Kidney (tissue), 14 donors: Measurements from ENCODE around the gene HNRNPH3. TPM values are rescaled to one million over a fixed set of nuclear protein-coding genes. Genes with fewer than 3 reads are reported as not detected.

ENCODE experiments used
- DNase-seq, 5 donors: peaks; one replicate each; pipeline ENCODE4 v3.0.0-alpha.2; 2013 to 2020
- FAIRE-seq: peaks from 2 replicates; lab custom pipeline; 2012; peaks lifted over from hg19 to GRCh38; lab: Jason Lieb, UNC
- H3K27ac ChIP-seq, 2 donors: one replicate each; pipeline ENCODE4 v1.7.0; 2013; ENCODE audit warnings: low read depth in 2 of 2, low read length in 2 of 2, inconsistent platforms in 1 of 2
- H3K27me3 ChIP-seq: one replicate; pipeline ENCODE4 v1.7.1; 2013; ENCODE audit warnings: low read length, inconsistent platforms; ENCODE audit not compliant: control insufficient read depth, insufficient read depth
- H3K36me3 ChIP-seq, 3 donors: one replicate each; pipeline versions ENCODE4 v1.7.0 to v1.7.1; 2013; ENCODE audit warnings: low read length in 3 of 3, control low read depth in 1 of 3, inconsistent platforms in 1 of 3; ENCODE audit not compliant: insufficient read depth in 3 of 3, control insufficient read depth in 2 of 3
- H3K4me1 ChIP-seq, 3 donors: one replicate each; pipeline versions ENCODE4 v1.7.0 to v1.7.1; 2013; ENCODE audit warnings: low read length in 3 of 3, inconsistent platforms in 1 of 3, low read depth in 1 of 3; ENCODE audit not compliant: control insufficient read depth in 2 of 3, insufficient read depth in 2 of 3
- H3K4me3 ChIP-seq, 3 donors: one replicate each; pipeline versions ENCODE4 v1.7.0 to v1.8.1; 2013; ENCODE audit warnings: low read length in 3 of 3, control low read depth in 1 of 3, inconsistent platforms in 1 of 3
- H3K9ac ChIP-seq, 3 donors: one replicate each; pipeline versions ENCODE4 v1.7.0 to v1.7.1; 2013; ENCODE audit warnings: low read length in 3 of 3, control low read depth in 1 of 3, inconsistent platforms in 1 of 3
- H3K9me3 ChIP-seq, 3 donors: one replicate each; pipeline versions ENCODE4 v1.7.0 to v1.7.1; 2013; ENCODE audit warnings: low read length in 3 of 3, control low read depth in 1 of 3, inconsistent platforms in 1 of 3; ENCODE audit not compliant: control insufficient read depth in 2 of 3, insufficient read depth in 1 of 3
- intact Hi-C: fragments of 100-400 bp; cut with DNase I; formaldehyde crosslinking; loops from one replicate; pipeline ENCODE4 v1.11.1; 2022
- polyA plus RNA-seq: library from polyadenylated mRNA; stranded (reverse); fragments of 350-450 nt; fragmentation: Illumina TruSeq; extraction: RNeasy Lipid Tissue Mini Kit (QIAGEN cat#74804); gene quantifications from one replicate; pipeline ENCODE4 v1.2.3, GENCODE V29; 2014; ENCODE audit warnings: low read depth, low replicate concordance; ENCODE audit not compliant: insufficient read depth
- total RNA-seq: library from RNA; stranded (reverse); fragmentation: NEBNext Ultra II Directional; extraction: Animal tissue kit (Norgen Biotek cat#: 25700); gene quantifications from one replicate; pipeline ENCODE4 v1.2.1, GENCODE V29; 2021
- TF ChIP-seq, protein P1 (sequence below): IDR thresholded peaks from 3 replicates; pipeline ENCODE4 v1.5.1; 2012; ENCODE audit warnings: mild to moderate bottlenecking, moderate library complexity, borderline replicate concordance; ENCODE audit not compliant: insufficient read depth; ENCODE audit errors: extremely low read depth
- donor health status: control.
- donor health status: control.
- donor health status: control.
- donor health status: control.
- donor health status: control.
- donor health status: DM: yes; HTN: yes; CAD: no.
- donor health status: Normal renal cell carcinoma (clear cell type).

HNRNPH3 gene
- total and polyA plus RNA-seq, 2 donors from 2014 or later = 114 to 119 TPM

DNA sequence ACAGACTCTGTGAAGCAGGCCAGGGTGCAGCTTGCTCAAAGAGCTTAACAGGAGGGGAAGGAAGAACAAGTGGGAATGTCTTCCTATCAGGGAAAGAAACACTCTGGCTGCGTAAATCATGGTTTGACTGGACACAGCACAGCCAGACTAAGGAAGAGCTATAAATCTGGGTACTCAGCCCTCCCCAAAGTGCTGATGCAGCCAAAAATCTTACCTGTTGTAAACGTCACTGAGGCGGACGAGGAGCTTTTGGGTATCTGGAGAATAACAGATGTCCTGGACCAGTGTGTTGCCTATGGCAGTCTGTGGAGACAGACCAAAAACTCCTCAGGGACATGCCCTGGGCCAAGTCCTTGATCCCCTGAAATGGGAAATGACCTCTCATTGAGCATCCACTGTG is 43.1 kb upstream of the HNRNPH3 start:
- H3K36me3 ChIP-seq = peaks cover 2 to 32% (median 10%) of the 10 kb centered on the region in 3 donors
- no peak for FAIRE-seq

DNA sequence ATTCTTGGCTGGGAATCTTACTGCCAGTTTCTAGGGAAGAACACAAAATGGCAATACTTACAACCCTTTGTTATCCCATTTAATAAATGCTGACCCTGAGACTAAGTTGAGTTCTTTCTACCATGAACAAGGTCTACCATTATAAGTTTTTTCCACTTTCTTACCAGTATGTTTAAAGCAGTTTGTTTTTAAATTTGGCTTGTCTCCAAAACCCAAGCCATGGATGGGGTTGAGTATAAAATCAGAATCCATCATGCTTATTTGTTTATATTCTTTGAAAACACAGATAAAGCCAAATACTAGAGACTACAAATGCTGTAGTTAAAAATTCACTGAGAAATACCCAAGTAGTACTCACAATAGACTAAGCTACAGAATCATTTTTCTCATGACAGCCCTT is 41.1 kb upstream of the HNRNPH3 start:
- Histone ChIP-seq H3K4me1 (peaks cover 0 to 2% (median 0%) of the 10 kb centered on the region in 3 donors), H3K36me3 (peaks cover 2 to 33% (median 10%) of the 10 kb centered on the region in 3 donors), H3K27me3 (no peaks in the 10 kb centered on the region), H3K9me3 (no peaks in the 10 kb centered on the region), H3K4me3 (no peak overlapping the region), H3K27ac (no peak overlapping the region), H3K9ac (no peak overlapping the region)
- TF ChIP-seq, protein P1, sequence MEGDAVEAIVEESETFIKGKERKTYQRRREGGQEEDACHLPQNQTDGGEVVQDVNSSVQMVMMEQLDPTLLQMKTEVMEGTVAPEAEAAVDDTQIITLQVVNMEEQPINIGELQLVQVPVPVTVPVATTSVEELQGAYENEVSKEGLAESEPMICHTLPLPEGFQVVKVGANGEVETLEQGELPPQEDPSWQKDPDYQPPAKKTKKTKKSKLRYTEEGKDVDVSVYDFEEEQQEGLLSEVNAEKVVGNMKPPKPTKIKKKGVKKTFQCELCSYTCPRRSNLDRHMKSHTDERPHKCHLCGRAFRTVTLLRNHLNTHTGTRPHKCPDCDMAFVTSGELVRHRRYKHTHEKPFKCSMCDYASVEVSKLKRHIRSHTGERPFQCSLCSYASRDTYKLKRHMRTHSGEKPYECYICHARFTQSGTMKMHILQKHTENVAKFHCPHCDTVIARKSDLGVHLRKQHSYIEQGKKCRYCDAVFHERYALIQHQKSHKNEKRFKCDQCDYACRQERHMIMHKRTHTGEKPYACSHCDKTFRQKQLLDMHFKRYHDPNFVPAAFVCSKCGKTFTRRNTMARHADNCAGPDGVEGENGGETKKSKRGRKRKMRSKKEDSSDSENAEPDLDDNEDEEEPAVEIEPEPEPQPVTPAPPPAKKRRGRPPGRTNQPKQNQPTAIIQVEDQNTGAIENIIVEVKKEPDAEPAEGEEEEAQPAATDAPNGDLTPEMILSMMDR = no peak
- no peak for DNase-seq
- FAIRE-seq = no peak
- intact Hi-C loops = no loop called here

More for the DNA sequence above, 43.1 kb upstream of the HNRNPH3 start:
- TF ChIP-seq, protein P1 = no peak
- Histone ChIP-seq H3K27me3 (no peaks in the 10 kb centered on the region), H3K4me1 (peaks cover 0 to 3% (median 0%) of the 10 kb centered on the region in 3 donors), H3K9ac (no peak overlapping the region), H3K27ac (no peak overlapping the region), H3K4me3 (no peak overlapping the region), H3K9me3 (no peaks in the 10 kb centered on the region)
- intact Hi-C loops = no loop called here
- peak in 1 of 5 donors; percentile 44 for DNase-seq

DNA sequence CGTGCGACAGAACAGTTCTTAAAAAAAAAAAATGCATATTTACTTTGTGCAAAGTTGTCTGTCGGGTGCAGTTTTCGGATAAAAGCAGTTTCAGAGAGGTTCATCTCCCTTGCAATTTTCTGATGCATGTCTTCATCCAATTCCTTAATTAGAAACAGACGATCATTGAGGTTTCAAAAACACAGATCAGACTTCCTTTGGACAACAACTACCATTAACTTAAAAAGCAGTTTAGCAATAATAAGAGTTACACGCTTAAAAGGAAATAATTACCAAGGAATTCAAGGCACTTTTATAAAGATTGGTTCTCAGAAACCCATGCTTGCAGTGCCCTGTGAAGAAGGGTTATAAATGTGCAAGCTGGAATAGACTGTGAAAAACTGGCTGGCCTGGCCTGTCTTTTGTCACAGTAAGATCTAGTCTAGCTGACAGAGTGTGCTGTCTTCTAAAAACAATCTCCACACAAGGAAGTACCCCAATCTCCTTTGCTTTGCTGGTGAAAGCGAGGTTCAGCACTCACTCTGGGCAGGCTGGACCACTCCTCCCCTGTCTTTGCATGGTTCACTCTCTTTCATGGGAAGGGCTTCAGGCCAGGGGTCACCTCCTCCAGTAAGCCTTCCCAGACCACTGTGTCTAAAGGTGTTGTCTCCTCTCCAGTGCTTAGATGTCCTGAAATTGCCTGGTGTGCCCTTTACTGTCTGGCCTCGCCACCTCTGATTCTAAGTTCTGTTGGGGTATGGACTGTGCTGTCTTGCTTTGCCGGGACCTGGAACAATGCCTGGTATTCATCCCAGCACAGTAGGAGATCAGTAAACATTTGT is 34.8 kb upstream of the HNRNPH3 start:
- Histone ChIP-seq H3K27ac (no peak overlapping the region), H3K27me3 (no peaks in the 10 kb centered on the region), H3K4me3 (no peak overlapping the region), H3K36me3 (peaks cover 0 to 20% (median 0%) of the 10 kb centered on the region in 3 donors), H3K4me1 (peaks cover 0 to 10% (median 7%) of the 10 kb centered on the region in 3 donors), H3K9me3 (no peaks in the 10 kb centered on the region), H3K9ac (no peak overlapping the region)
- TF ChIP-seq, protein P1 = no peak
- FAIRE-seq = no peak
- no peak for DNase-seq
- intact Hi-C loops = no loop called here
